ENCODE results near the gene MCIDAS. TPM values are rescaled to one million over a fixed set of nuclear protein-coding genes. Genes with fewer than 3 reads are reported as not detected.

Gene MCIDAS
- total RNA-seq, 2 donors from 2014 or later, result not detected

- Histone ChIP-seq H3K36me3 (no peaks in the 10 kb centered on the region), H3K9me3 (no peaks in the 10 kb centered on the region), H3K27me3 (replicated peaks; ENCODE audit: insufficient read depth) (peaks cover 49% of the 10 kb centered on the region), H3K4me1 (ENCODE audit: control insufficient read depth in 1 of 2, low read depth in 2 of 2) (peaks cover 8 to 25% of the 10 kb centered on the region in 2 donors), H3K4me3 (peak overlapping the region; percentile 74), H3K27ac (no peak overlapping the region)
- DNase-seq (ENCODE audit: low spot score), result no peak
- ATAC-seq (ENCODE audit: insufficient number of reproducible peaks, low FRiP score, low read depth), result no peak
- TF ChIP-seq CTCF (IDR thresholded peaks at IDR 0.05), result peak; percentile 32
These were observed 835 bp downstream of the MCIDAS start for GRCh38 chr5:55226027-55226933.

- DNase-seq (ENCODE audit: low spot score) (no peak), ATAC-seq (ENCODE audit: insufficient number of reproducible peaks, low FRiP score, low read depth) (no peak)
- TF ChIP-seq CTCF (IDR thresholded peaks at IDR 0.05), result no peak
- no peaks in the 10 kb centered on the region for H3K9me3 ChIP-seq
- H3K36me3 ChIP-seq, result no peaks in the 10 kb centered on the region
- no peak overlapping the region for H3K27ac ChIP-seq
- H3K4me3 ChIP-seq, result no peak overlapping the region
- H3K27me3 ChIP-seq (replicated peaks; ENCODE audit: insufficient read depth), result peaks cover 45% of the 10 kb centered on the region
- H3K4me1 ChIP-seq (ENCODE audit: control insufficient read depth in 1 of 2, low read depth in 2 of 2), result peaks cover 13 to 28% of the 10 kb centered on the region in 2 donors
These were observed 1.8 kb downstream of the MCIDAS start for GRCh38 chr5:55225346-55225745.

GRCh38 chr5:55223812-55224240, 3.3 kb downstream of the MCIDAS start:
- Histone ChIP-seq H3K27me3 (replicated peaks; ENCODE audit: insufficient read depth) (peaks cover 31% of the 10 kb centered on the region), H3K4me3 (peak overlapping the region; percentile 25), H3K4me1 (ENCODE audit: control insufficient read depth in 1 of 2, low read depth in 2 of 2) (peaks cover 13 to 31% of the 10 kb centered on the region in 2 donors), H3K36me3 (no peaks in the 10 kb centered on the region), H3K27ac (no peak overlapping the region), H3K9me3 (no peaks in the 10 kb centered on the region)
- DNase-seq (ENCODE audit: low spot score) (no peak), ATAC-seq (ENCODE audit: insufficient number of reproducible peaks, low FRiP score, low read depth) (no peak)
- TF ChIP-seq CTCF (IDR thresholded peaks at IDR 0.05), result no peak

- Histone ChIP-seq H3K4me1 (ENCODE audit: control insufficient read depth in 1 of 2, low read depth in 2 of 2) (peaks cover 13 to 31% of the 10 kb centered on the region in 2 donors), H3K27me3 (replicated peaks; ENCODE audit: insufficient read depth) (peaks cover 31% of the 10 kb centered on the region), H3K36me3 (no peaks in the 10 kb centered on the region), H3K4me3 (peak overlapping the region; percentile 25), H3K9me3 (no peaks in the 10 kb centered on the region), H3K27ac (no peak overlapping the region)
- ATAC-seq (ENCODE audit: insufficient number of reproducible peaks, low FRiP score, low read depth) (no peak), DNase-seq (ENCODE audit: low spot score) (no peak)
- no peak for TF ChIP-seq CTCF (IDR thresholded peaks at IDR 0.05)
These were observed 3.9 kb downstream of the MCIDAS start for GRCh38 chr5:55222985-55223811.
